Prostate gland (tissue), 2 donors: ENCODE data around the gene ARL4A.

Experiments used
- CTCF ChIP-seq, 4 experiments: fragments of 200-600 bp in 2 of 4; fragments of 450-650 bp in 2 of 4; sonication (generic) in 2 of 4; IDR thresholded peaks; 1 replicate in 3 of 4; 2 replicates in 1 of 4; pipeline ENCODE4 v1.5.1; 2016 to 2019; ENCODE audit warnings: antibody characterized with exemption in 4 of 4, mild to moderate bottlenecking in 2 of 4, moderate library complexity in 2 of 4
- POLR2AphosphoS5 ChIP-seq: sonication (generic); formaldehyde crosslinking; IDR thresholded peaks from one replicate; pipeline ENCODE4 v1.6.1; 2017; ENCODE audit warnings: antibody characterized with exemption

GRCh38 chr7:12687718-12688171 lies 312 bp downstream of the ARL4A start:
- TF ChIP-seq CTCF (IDR thresholded peaks at IDR 0.05) (no peak), POLR2AphosphoS5 (no peak)
